HUES64 (cell line): Measurements from ENCODE around the gene DLX2.
"Not testable (repeated sequence)": the region's sequence is repeated elsewhere in the genome, so short reads cannot be mapped to it uniquely, and the experiment has no call there.

Experiments
- H3K27ac ChIP-seq: 2 replicates; pipeline ENCODE4 v1.7.0; 2013; ENCODE audit warnings: low read depth, low read length, inconsistent platforms
- H3K27me3 ChIP-seq: 2 replicates; pipeline ENCODE4 v1.6.1; 2013; ENCODE audit warnings: mild to moderate bottlenecking, low read length; ENCODE audit not compliant: insufficient read depth
- H3K36me3 ChIP-seq: 2 replicates; pipeline ENCODE4 v1.6.1; 2013; ENCODE audit warnings: mild to moderate bottlenecking, low read length; ENCODE audit not compliant: insufficient read depth
- H3K4me1 ChIP-seq: 2 replicates; pipeline ENCODE4 v1.6.1; 2013; ENCODE audit warnings: mild to moderate bottlenecking, low read length, moderate library complexity; ENCODE audit not compliant: insufficient read depth
- H3K4me3 ChIP-seq: 2 replicates; pipeline ENCODE4 v1.5.1; 2013; ENCODE audit warnings: mild to moderate bottlenecking, low read length, moderate library complexity
- H3K9ac ChIP-seq: 2 replicates; pipeline ENCODE4 v1.6.1; 2013; ENCODE audit warnings: mild to moderate bottlenecking, low read depth, low read length
- H3K9me3 ChIP-seq: 2 replicates; pipeline ENCODE4 v1.6.1; 2013; ENCODE audit warnings: low read depth, low read length; ENCODE audit not compliant: insufficient read depth
- WGBS: fragments of 150-250, 120-280 bp; methylation state at CpG from one replicate; pipeline ENCODE4 v1.1.7; 2013; ENCODE audit warnings: missing lambda C conversion rate; 5-methylcytosine and 5-hydroxymethylcytosine counted together

Gene DLX2

DNA sequence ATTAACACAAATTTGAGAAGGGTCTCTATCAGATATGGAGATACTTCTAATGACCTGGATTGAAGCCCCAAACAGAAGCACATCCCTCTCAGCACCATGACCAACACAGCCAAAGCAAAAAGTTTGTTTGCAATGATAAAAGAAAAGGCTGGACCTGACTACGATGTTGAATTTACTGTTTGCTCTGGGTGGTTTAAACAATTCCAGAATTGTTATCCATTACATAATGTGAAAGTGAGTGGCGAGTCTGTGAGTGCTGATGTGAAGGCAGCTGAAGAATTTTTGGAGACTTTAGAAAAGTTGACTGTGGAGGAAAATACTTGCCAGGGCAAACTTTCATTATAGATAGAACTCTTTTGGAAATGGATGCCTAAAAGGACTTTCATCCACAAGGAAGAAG lies 17.4 kb upstream of the DLX2 start:
- Histone ChIP-seq H3K4me1 (no peaks in the 10 kb centered on the region), H3K27me3 (no peaks in the 10 kb centered on the region), H3K36me3 (no peaks in the 10 kb centered on the region), H3K9me3 (no peaks in the 10 kb centered on the region), H3K9ac (no peak overlapping the region), H3K27ac (no peak overlapping the region), H3K4me3 (no peak overlapping the region)
- 97% methylated on average over 2 of the region's 2 CpGs for WGBS

DNA sequence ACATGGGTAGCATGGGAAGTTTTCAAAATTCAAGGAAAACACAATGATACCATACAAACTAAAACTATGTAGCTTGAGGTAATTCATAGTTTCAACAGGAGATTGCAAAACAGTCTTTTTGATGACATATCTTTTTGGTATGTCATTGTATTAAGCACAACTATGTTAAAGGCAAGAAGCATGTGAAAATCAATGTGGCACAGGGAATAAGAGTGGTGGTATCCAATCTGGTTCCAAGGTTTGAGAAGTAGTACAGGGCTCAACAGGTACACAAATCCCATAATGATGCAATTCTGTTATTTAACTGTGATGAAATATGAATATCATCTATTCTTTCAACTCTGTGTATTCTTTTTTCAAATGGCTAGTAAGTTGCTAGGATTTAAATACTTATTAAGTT lies 16.4 kb upstream of the DLX2 start:
- Histone ChIP-seq H3K27ac (no peak overlapping the region), H3K36me3 (no peaks in the 10 kb centered on the region), H3K9ac (no peak overlapping the region), H3K4me3 (no peak overlapping the region), H3K9me3 (no peaks in the 10 kb centered on the region), H3K4me1 (no peaks in the 10 kb centered on the region), H3K27me3 (no peaks in the 10 kb centered on the region)

DNA sequence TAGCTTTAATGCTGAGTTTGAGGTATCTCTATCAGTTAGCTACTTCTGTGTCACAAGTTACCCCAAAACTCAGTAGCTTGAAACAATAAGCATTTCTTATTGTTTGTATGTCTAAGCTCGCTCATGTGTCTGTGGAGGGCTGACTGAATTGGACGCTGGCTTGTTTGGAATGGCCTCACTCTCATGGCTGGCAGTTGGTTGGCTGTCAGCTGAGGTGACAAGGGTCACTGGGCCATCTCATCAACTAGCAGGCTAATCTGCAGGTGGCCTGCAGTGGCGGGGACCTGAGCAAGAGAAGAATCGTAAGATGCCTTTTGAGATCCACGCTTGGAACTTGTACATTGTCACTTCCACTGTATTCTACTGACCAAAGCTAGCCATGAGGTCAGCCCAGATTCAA lies 13.4 kb upstream of the DLX2 start:
- Histone ChIP-seq H3K4me3 (no peak overlapping the region), H3K27me3 (no peaks in the 10 kb centered on the region), H3K4me1 (no peaks in the 10 kb centered on the region), H3K27ac (no peak overlapping the region), H3K36me3 (no peaks in the 10 kb centered on the region), H3K9me3 (no peaks in the 10 kb centered on the region), H3K9ac (no peak overlapping the region)
- 92% methylated on average over 5 of the region's 5 CpGs for WGBS

DNA sequence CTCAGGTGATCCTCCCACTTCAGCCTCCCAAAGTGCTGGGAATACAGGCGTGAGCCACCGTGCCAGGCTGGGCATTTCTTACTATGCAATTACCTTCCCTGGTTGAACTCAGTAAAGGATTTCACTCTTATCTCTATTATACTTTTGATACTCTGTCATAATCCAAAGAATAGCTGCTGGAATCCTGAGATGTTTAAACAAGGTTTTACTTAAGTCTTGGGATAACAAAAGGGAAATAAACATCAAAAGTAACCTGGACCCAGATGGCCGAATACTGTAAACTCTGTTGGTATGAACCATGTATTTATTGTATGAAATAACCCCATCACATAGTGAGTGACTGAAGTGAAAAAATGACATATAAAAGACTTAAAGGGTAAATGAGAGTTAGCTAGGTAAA lies 11.9 kb upstream of the DLX2 start:
- peaks cover 4% of the 10 kb centered on the region; the same call in 1 of the 2 replicates for H3K4me1 ChIP-seq
- 90% methylated on average over 3 of the region's 3 CpGs for WGBS
- no peak overlapping the region for H3K27ac ChIP-seq
- H3K9ac ChIP-seq: no peak overlapping the region
- H3K27me3 ChIP-seq: peaks cover 8% of the 10 kb centered on the region
- no peaks in the 10 kb centered on the region for H3K9me3 ChIP-seq
- no peaks in the 10 kb centered on the region for H3K36me3 ChIP-seq
- H3K4me3 ChIP-seq: no peak overlapping the region

DNA sequence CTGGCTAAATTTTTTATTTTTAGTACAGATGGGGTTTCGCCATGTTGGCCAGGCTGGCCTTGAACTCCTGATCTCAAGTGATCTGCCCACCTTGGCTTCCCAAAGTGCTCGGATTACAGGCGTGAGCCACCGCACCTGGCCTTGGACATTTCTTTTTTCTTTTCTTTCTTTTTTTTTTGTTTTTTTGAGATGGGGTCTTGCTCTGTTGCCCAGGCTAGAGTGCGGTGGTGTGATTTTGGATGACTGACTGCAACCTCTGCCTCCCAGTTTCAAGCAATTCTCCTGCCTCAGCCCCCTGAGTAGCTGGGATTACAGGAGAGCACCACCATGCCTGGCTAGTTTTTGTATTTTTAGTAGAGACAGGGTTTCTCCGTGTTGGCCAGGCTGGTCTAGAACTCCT lies 11.5 kb upstream of the DLX2 start:
- H3K9ac ChIP-seq, H3K4me1 ChIP-seq: not testable (repeated sequence)
- WGBS: 98% methylated on average over 6 of the region's 6 CpGs

DNA sequence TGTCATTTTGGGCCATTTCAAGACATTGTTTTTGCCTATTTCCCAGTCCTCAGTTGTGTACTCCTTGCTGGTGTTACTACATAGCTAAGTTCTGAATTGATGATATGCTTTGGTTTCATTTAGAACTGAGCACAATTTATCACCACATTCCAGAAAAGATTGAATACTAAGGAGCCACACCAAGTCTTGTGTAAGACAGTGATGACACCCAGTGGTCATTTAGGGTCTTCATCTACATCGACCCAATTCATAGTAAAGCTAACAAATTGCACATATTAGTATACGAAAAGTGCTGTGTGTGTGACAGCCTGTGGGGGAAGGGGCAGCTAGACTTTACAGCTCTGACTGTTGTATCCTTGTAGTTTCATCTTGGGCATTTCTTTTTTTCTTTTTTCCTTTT lies 10.9 kb upstream of the DLX2 start:
- no peak overlapping the region for H3K9ac ChIP-seq
- no peak overlapping the region for H3K4me3 ChIP-seq
- WGBS: 55% methylated on average over 2 of the region's 2 CpGs
- H3K36me3 ChIP-seq: no peaks in the 10 kb centered on the region
- no peak overlapping the region for H3K27ac ChIP-seq
- H3K9me3 ChIP-seq: no peaks in the 10 kb centered on the region
- peaks cover 16% of the 10 kb centered on the region for H3K27me3 ChIP-seq
- peaks cover 6% of the 10 kb centered on the region; the same call in 1 of the 2 replicates for H3K4me1 ChIP-seq

More for the DNA sequence above, 11.5 kb upstream of the DLX2 start:
- not testable (repeated sequence) for H3K36me3 ChIP-seq, H3K4me3 ChIP-seq, H3K27ac ChIP-seq, H3K9me3 ChIP-seq
- H3K27me3 ChIP-seq: peaks cover 12% of the 10 kb centered on the region

DNA sequence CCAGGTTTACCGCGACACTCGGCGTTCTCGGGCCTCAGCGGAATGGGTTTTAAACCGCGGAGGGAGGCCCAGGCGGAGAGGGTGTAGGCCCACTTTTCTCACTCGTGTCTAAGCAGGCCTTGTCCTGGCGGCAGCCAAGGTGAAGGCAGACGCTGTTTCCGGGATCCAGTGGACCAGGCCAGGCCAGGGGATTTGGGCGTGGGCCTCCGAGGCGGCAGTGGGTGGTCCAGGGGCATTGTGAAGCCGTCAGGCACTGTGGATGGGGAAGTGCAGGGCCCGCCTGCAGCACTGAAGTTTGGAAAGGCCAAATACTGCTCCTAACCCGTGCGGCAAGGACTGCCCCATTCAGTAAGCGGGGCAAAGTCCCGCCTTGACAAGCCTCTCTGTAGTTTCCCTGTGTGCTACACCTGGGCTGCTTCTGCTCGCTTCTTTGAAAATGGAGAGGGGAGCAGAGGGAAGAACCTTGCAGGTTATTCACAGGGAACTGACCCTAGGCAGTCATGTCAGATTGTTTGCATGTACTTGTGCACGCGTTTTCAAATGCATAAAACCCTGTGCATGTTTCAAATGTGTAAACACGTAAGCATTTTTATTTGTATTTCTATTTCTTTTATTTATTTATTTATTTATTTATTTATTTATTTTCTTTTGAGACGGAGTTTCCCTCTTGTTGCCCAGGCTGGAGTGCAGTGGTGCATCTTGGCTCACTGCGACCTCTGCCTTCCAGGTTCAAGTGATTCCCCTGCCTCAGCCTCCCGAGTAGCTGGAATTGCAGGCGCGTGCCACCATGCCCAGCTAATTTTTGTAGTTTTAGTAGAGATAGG lies 7.5 kb upstream of the DLX2 start:
- Histone ChIP-seq H3K9me3 (no peaks in the 10 kb centered on the region), H3K4me3 (no peak overlapping the region), H3K9ac (no peak overlapping the region), H3K27ac (no peak overlapping the region), H3K36me3 (no peaks in the 10 kb centered on the region), H3K27me3 (peaks cover 50% of the 10 kb centered on the region), H3K4me1 (peaks cover 6% of the 10 kb centered on the region; the same call in 1 of the 2 replicates)
- WGBS: 69% methylated on average over 30 of the region's 31 CpGs

DNA sequence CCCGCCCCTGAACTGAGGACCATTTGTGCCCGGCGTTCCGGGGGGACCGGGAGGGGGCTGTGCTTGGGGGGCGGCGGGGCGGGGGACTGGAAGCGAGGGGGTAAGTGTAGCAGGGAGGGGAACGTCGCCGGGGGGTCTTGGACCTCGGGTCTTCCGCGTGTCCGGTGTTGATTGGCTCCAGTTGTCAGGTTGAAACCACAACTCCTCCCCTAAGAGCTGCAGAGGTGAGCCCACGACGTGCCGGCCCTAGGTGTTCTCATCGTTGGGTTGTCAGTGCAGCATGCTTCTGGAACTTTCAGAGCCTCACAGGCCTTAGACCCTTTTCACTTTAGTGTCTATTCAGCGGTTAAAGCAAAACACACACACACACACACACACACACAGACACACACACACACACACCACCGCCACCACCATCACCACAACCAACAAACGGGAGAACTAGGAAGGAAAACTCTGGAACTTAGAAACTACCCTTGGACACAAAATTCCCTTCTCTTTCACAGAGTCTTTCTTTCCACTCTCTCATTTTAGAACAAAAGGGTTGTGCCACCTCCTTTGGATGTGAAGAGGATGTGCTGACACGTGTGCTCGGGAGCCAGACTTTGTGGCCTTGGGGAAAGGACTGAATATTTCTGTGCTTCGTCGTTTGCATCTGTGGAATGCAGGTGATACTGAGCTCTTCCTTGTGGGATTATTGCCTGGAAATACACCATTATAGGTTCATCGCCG lies 6.7 kb upstream of the DLX2 start:
- Histone ChIP-seq H3K4me3 (no peak overlapping the region), H3K9me3 (no peaks in the 10 kb centered on the region), H3K4me1 (peaks cover 6% of the 10 kb centered on the region; the same call in 1 of the 2 replicates), H3K36me3 (no peaks in the 10 kb centered on the region), H3K27ac (no peak overlapping the region), H3K27me3 (peaks cover 58% of the 10 kb centered on the region), H3K9ac (no peak overlapping the region)
- WGBS: 81% methylated on average over 29 of the region's 29 CpGs

DNA sequence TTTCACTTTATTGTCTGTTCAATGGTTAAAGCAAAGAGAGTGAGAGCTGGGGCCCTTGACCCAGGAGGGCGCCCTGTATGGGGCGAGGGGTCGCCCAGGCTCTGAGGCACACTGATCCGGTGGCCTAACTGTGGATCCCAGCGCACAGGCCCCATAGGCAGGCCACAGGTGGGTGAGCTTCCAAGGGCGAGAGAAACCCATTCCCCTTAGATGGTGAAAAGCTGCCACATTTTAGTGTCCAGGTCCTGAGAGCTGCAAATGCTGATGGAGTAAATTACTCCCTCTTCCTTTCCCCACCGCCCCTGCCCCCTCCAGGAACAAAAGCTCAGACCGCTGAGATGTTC lies 5.9 kb upstream of the DLX2 start:
- Histone ChIP-seq H3K9me3 (no peaks in the 10 kb centered on the region), H3K4me3 (no peak overlapping the region), H3K27ac (no peak overlapping the region), H3K27me3 (peaks cover 66% of the 10 kb centered on the region), H3K9ac (no peak overlapping the region), H3K4me1 (peaks cover 8% of the 10 kb centered on the region; the same call in 1 of the 2 replicates), H3K36me3 (no peaks in the 10 kb centered on the region)
- 82% methylated on average over 8 of the region's 8 CpGs for WGBS

DNA sequence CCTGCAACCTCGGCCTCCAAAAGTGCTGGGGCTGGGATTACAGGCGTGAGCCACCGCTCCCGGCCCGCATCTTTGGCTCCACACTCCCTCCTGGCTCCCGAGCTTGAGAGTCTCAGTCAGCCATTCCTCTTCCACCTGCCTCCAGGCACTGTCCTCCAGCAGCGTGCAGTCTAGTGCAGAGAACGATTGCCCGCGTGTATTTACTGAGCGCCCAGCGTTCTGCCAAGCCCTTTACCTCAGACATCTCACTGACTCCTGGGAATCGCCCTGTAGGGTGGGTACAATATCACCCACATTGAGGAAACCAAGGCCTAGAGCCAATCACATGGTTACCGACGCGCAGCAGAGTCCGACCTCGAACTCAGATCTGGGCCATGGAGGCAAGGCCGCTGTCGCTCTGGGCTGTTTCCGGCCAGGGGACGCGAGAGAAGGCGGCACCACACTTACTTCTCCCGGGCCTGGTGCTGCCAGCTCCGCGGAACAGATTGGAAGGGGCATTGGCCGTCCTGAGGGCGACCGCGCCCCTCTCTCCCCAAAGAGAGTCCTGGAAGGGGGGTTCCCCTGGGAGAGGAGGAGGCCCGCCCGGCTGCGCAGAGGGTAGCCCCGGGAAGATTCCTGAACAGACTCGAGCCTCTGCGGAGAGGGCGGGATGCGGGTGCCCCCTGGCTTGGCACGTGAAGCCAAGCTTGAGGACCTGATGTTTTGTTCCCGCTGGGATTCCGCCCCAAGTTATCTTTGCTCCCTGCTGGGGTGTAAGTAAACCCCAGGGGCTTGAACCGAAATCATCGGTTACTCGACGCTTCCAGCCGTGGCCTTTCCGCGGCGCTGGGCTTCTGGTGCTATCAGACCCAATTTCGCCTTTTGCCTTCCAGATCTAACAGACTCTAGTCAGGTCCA lies 5.2 kb upstream of the DLX2 start:
- H3K27ac ChIP-seq: no peak overlapping the region
- H3K36me3 ChIP-seq: no peaks in the 10 kb centered on the region
- H3K4me3 ChIP-seq: no peak overlapping the region
- H3K9me3 ChIP-seq: no peaks in the 10 kb centered on the region
- H3K9ac ChIP-seq: no peak overlapping the region
- WGBS: 92% methylated on average over 51 of the region's 51 CpGs
- peaks cover 14% of the 10 kb centered on the region for H3K4me1 ChIP-seq
- H3K27me3 ChIP-seq: peaks cover 72% of the 10 kb centered on the region
